Trophoblast cell (in vitro differentiated cells and primary cell): ENCODE results near the gene TRIM29.

ENCODE experiments used
- DNase-seq, 2 donors: peaks; one replicate each; pipeline ENCODE4 v3.0.0-alpha.2; 2016
- H2AFZ ChIP-seq: 2 replicates; pipeline ENCODE4 v1.6.1; 2013; ENCODE audit warnings: low read length, moderate library complexity, mild to moderate bottlenecking; ENCODE audit not compliant: insufficient read depth, poor library complexity
- H2AK5ac ChIP-seq: 2 replicates; pipeline ENCODE4 v1.6.1; 2013; ENCODE audit warnings: mild to moderate bottlenecking, low read length
- H2BK120ac ChIP-seq: 2 replicates; pipeline ENCODE4 v1.6.1; 2013; ENCODE audit warnings: low read length, mild to moderate bottlenecking, moderate library complexity; ENCODE audit not compliant: insufficient read depth, poor library complexity
- H2BK12ac ChIP-seq: 2 replicates; pipeline ENCODE4 v1.6.1; 2013; ENCODE audit warnings: mild to moderate bottlenecking, low read length, moderate library complexity
- H2BK5ac ChIP-seq: 2 replicates; pipeline ENCODE4 v1.6.1; 2013; ENCODE audit warnings: low read length, low read depth, moderate library complexity, mild to moderate bottlenecking; ENCODE audit not compliant: poor library complexity
- H3K14ac ChIP-seq: 2 replicates; pipeline ENCODE4 v1.6.1; 2013; ENCODE audit warnings: mild to moderate bottlenecking, low read length
- H3K18ac ChIP-seq: 2 replicates; pipeline ENCODE4 v1.6.1; 2013; ENCODE audit warnings: mild to moderate bottlenecking, low read length
- H3K23ac ChIP-seq: 2 replicates; pipeline ENCODE4 v1.6.1; 2013; ENCODE audit warnings: low read length
- H3K27ac ChIP-seq: 2 replicates; pipeline ENCODE4 v1.5.1; 2013; ENCODE audit warnings: low read depth, mild to moderate bottlenecking, inconsistent platforms, low read length, moderate library complexity
- H3K27me3 ChIP-seq: 2 replicates; pipeline ENCODE4 v1.6.1; 2013; ENCODE audit warnings: inconsistent platforms, mild to moderate bottlenecking, low read length, moderate library complexity; ENCODE audit not compliant: insufficient read depth
- H3K36me3 ChIP-seq, 2 experiments: 1 replicate in 1 of 2; 2 replicates in 1 of 2; pipeline ENCODE4 v1.6.1; 2013; ENCODE audit warnings: low read length in 2 of 2, mild to moderate bottlenecking in 2 of 2, moderate library complexity in 1 of 2; ENCODE audit not compliant: insufficient read depth in 2 of 2, control insufficient read depth in 1 of 2
- H3K4ac ChIP-seq: 2 replicates; pipeline ENCODE4 v1.6.1; 2013; ENCODE audit warnings: low read depth, mild to moderate bottlenecking, low read length, moderate library complexity
- H3K4me1 ChIP-seq, 2 experiments: 1 replicate in 1 of 2; 2 replicates in 1 of 2; pipeline ENCODE4 v1.6.1; 2013; ENCODE audit warnings: low read length in 2 of 2, mild to moderate bottlenecking in 2 of 2, moderate library complexity in 1 of 2; ENCODE audit not compliant: insufficient read depth in 2 of 2, control insufficient read depth in 1 of 2
- H3K4me2 ChIP-seq: 2 replicates; pipeline ENCODE4 v1.6.1; 2013; ENCODE audit warnings: inconsistent platforms, mild to moderate bottlenecking, low read length, moderate library complexity
- H3K4me3 ChIP-seq: 2 replicates; pipeline ENCODE4 v1.5.1; 2013; ENCODE audit warnings: mild to moderate bottlenecking, low read depth, low read length, inconsistent platforms
- H3K79me1 ChIP-seq: one replicate; pipeline ENCODE4 v1.6.1; 2013; ENCODE audit warnings: low read length
- H3K79me2 ChIP-seq: 2 replicates; pipeline ENCODE4 v1.6.1; 2013; ENCODE audit warnings: low read length, mild to moderate bottlenecking; ENCODE audit not compliant: control insufficient read depth, insufficient read depth, poor library complexity
- H3K9ac ChIP-seq: 2 replicates; pipeline ENCODE4 v1.6.1; 2013; ENCODE audit warnings: mild to moderate bottlenecking, low read length
- H3K9me3 ChIP-seq: 2 replicates; pipeline ENCODE4 v1.6.1; 2013; ENCODE audit warnings: low read depth, mild to moderate bottlenecking, control low read depth, inconsistent platforms, low read length; ENCODE audit not compliant: insufficient read depth
- H4K12ac ChIP-seq: 2 replicates; pipeline ENCODE4 v1.6.1; 2013; ENCODE audit warnings: low read depth, mild to moderate bottlenecking, low read length, moderate library complexity
- H4K8ac ChIP-seq: 2 replicates; pipeline ENCODE4 v1.6.1; 2013; ENCODE audit warnings: low read depth, mild to moderate bottlenecking, low read length, moderate library complexity
- H4K91ac ChIP-seq: one replicate; pipeline ENCODE4 v1.6.1; 2013; ENCODE audit warnings: low read depth, mild to moderate bottlenecking, low read length, moderate library complexity
- WGBS: extraction: QIAGEN DNeasy Blood & Tissue Kit; methylation state at CpG from one replicate; pipeline ENCODE4 v1.1.7; 2013; ENCODE audit warnings: missing lambda C conversion rate; ENCODE audit not compliant: insufficient read length, insufficient coverage; ENCODE audit errors: extremely low coverage; 5-methylcytosine and 5-hydroxymethylcytosine counted together

TRIM29 gene

GRCh38 chr11:120091701-120092100 lies 46.2 kb downstream of the TRIM29 start:
- no peak overlapping the region for H3K4me3 ChIP-seq
- H4K12ac ChIP-seq, result no peak overlapping the region
- DNase-seq, result no peak
- WGBS, result no CpG with 5 or more reads among the region's 5 CpGs
- H3K27ac ChIP-seq, result no peak overlapping the region
- H4K8ac ChIP-seq, result no peak overlapping the region
- no peak overlapping the region for H3K14ac ChIP-seq
- H3K9me3 ChIP-seq, result no peaks in the 10 kb centered on the region
- H3K4me2 ChIP-seq, result no peak overlapping the region
- H4K91ac ChIP-seq, result no peak overlapping the region
- H3K36me3 ChIP-seq, result no peaks in the 10 kb centered on the region
- H2BK5ac ChIP-seq, result no peak overlapping the region
- H2AFZ ChIP-seq, result no peak overlapping the region
- H3K9ac ChIP-seq, result no peak overlapping the region
- H3K4me1 ChIP-seq, result peaks cover 5 to 6% of the 10 kb centered on the region in 2 experiments
- H3K4ac ChIP-seq, result no peak overlapping the region
- H3K79me1 ChIP-seq, result peaks cover under 1% of the 10 kb centered on the region
- H3K23ac ChIP-seq, result no peak overlapping the region
- no peaks in the 10 kb centered on the region for H3K27me3 ChIP-seq
- no peak overlapping the region for H3K18ac ChIP-seq
- H2BK12ac ChIP-seq, result no peak overlapping the region
- no peaks in the 10 kb centered on the region for H3K79me2 ChIP-seq
- H2AK5ac ChIP-seq, result no peak overlapping the region
- no peak overlapping the region for H2BK120ac ChIP-seq

- no peak overlapping the region for H3K23ac ChIP-seq
- H4K12ac ChIP-seq, result no peak overlapping the region
- no peak overlapping the region for H3K4ac ChIP-seq
- no peaks in the 10 kb centered on the region for H3K4me1 ChIP-seq
- no peaks in the 10 kb centered on the region for H3K79me2 ChIP-seq
- H2BK12ac ChIP-seq, result no peak overlapping the region
- H4K8ac ChIP-seq, result no peak overlapping the region
- no peak overlapping the region for H2AFZ ChIP-seq
- no peaks in the 10 kb centered on the region for H3K36me3 ChIP-seq
- no peak overlapping the region for H3K14ac ChIP-seq
- no peak for DNase-seq
- no peak overlapping the region for H3K4me3 ChIP-seq
- no peak overlapping the region for H2BK120ac ChIP-seq
- H3K18ac ChIP-seq, result no peak overlapping the region
- H3K9me3 ChIP-seq, result peaks cover under 1% of the 10 kb centered on the region
- H3K79me1 ChIP-seq, result no peaks in the 10 kb centered on the region
- H3K27me3 ChIP-seq, result no peaks in the 10 kb centered on the region
- no peak overlapping the region for H2AK5ac ChIP-seq
- no peak overlapping the region for H3K4me2 ChIP-seq
- WGBS, result no CpG with 5 or more reads among the region's 1 CpG
- H2BK5ac ChIP-seq, result no peak overlapping the region
- H4K91ac ChIP-seq, result no peak overlapping the region
- H3K9ac ChIP-seq, result no peak overlapping the region
- H3K27ac ChIP-seq, result no peak overlapping the region
These were observed 46.8 kb downstream of the TRIM29 start for GRCh38 chr11:120091121-120091520.

GRCh38 chr11:120090411-120090810 lies 47.5 kb downstream of the TRIM29 start:
- Histone ChIP-seq H2BK5ac (no peak overlapping the region), H3K27me3 (no peaks in the 10 kb centered on the region)
- WGBS, result no CpG with 5 or more reads among the region's 3 CpGs

GRCh38 chr11:120089036-120090001 lies 48.6 kb downstream of the TRIM29 start:
- no CpG with 5 or more reads among the region's 6 CpGs for WGBS
- Histone ChIP-seq H3K36me3 (no peaks in the 10 kb centered on the region), H3K23ac (no peak overlapping the region), H3K9ac (no peak overlapping the region), H3K4me2 (no peak overlapping the region), H3K79me2 (no peaks in the 10 kb centered on the region), H3K27me3 (no peaks in the 10 kb centered on the region), H2BK120ac (no peak overlapping the region), H3K9me3 (peaks cover 7% of the 10 kb centered on the region), H4K91ac (no peak overlapping the region), H3K4me3 (no peak overlapping the region), H3K4ac (no peak overlapping the region), H3K79me1 (no peaks in the 10 kb centered on the region), H3K18ac (no peak overlapping the region), H2BK12ac (no peak overlapping the region), H4K12ac (no peak overlapping the region), H2AFZ (no peak overlapping the region), H4K8ac (no peak overlapping the region), H3K14ac (no peak overlapping the region), H2BK5ac (no peak overlapping the region), H3K27ac (no peak overlapping the region), H2AK5ac (no peak overlapping the region), H3K4me1 (no peaks in the 10 kb centered on the region)
- no peak for DNase-seq

More at GRCh38 chr11:120090411-120090810, 47.5 kb downstream of the TRIM29 start:
- Histone ChIP-seq H3K79me2 (no peaks in the 10 kb centered on the region), H3K4ac (no peak overlapping the region), H3K18ac (no peak overlapping the region), H3K14ac (no peak overlapping the region), H2BK12ac (no peak overlapping the region), H2AK5ac (no peak overlapping the region), H4K8ac (no peak overlapping the region), H3K27ac (no peak overlapping the region), H2AFZ (no peak overlapping the region), H3K79me1 (no peaks in the 10 kb centered on the region), H2BK120ac (no peak overlapping the region), H3K23ac (no peak overlapping the region), H3K4me3 (no peak overlapping the region), H3K9ac (no peak overlapping the region), H3K4me1 (no peaks in the 10 kb centered on the region), H4K91ac (no peak overlapping the region), H4K12ac (no peak overlapping the region), H3K9me3 (peaks cover 7% of the 10 kb centered on the region), H3K36me3 (no peaks in the 10 kb centered on the region), H3K4me2 (no peak overlapping the region)
- no peak for DNase-seq
